Neural cell (in vitro differentiated cells): Measurements from ENCODE around the gene KCNQ2. TPM values are rescaled to one million over a fixed set of nuclear protein-coding genes. Genes with fewer than 3 reads are reported as not detected.

Experiments used
- H2AFZ ChIP-seq: fragments of 200-600, 300-800 bp; sonication (generic), shearing (Covaris generic); 2 replicates; pipeline ENCODE4 v1.6.0; 2014; ENCODE audit warnings: low read depth, mild to moderate bottlenecking, antibody characterized with exemption, low read length, moderate library complexity
- H3F3A ChIP-seq: fragments of 200-600 bp; shearing (Covaris generic); 2 replicates; pipeline ENCODE4 v1.6.1; 2016; ENCODE audit warnings: mild to moderate bottlenecking, moderate library complexity, mixed read lengths, antibody characterized with exemption, low read length; ENCODE audit not compliant: insufficient read depth, poor library complexity, severe bottlenecking
- H3K27ac ChIP-seq: fragments of 200-600, 300-800 bp; sonication (generic), shearing (Covaris generic); 2 replicates; pipeline ENCODE4 v1.5.1; 2014; ENCODE audit warnings: mild to moderate bottlenecking, low read length, moderate library complexity
- H3K27me3 ChIP-seq: fragments of 300-800, 200-600 bp; sonication (generic), shearing (Covaris generic); 2 replicates; pipeline ENCODE4 v1.6.0; 2014; ENCODE audit warnings: mild to moderate bottlenecking, low read depth, low read length, moderate library complexity; ENCODE audit not compliant: insufficient read depth
- H3K36me3 ChIP-seq: fragments of 300-800, 200-600 bp; sonication (generic), shearing (Covaris generic); 2 replicates; pipeline ENCODE4 v1.5.1; 2014; ENCODE audit warnings: mild to moderate bottlenecking, antibody characterized with exemption, low read length, moderate library complexity; ENCODE audit not compliant: insufficient read depth
- H3K4me2 ChIP-seq: fragments of 300-800, 200-600 bp; sonication (generic), shearing (Covaris generic); 2 replicates; pipeline ENCODE4 v1.6.0; 2014; ENCODE audit warnings: mild to moderate bottlenecking, low read length
- H3K4me3 ChIP-seq: fragments of 300-800, 200-600 bp; sonication (generic), shearing (Covaris generic); 2 replicates; pipeline ENCODE4 v1.5.1; 2014; ENCODE audit warnings: mild to moderate bottlenecking, low read length, moderate library complexity
- H3K79me2 ChIP-seq: fragments of 200-600 bp; shearing (Covaris generic); replicated peaks from 2 replicates; pipeline ENCODE4 v1.6.0; 2014; ENCODE audit warnings: mild to moderate bottlenecking, low read length, moderate library complexity; ENCODE audit not compliant: insufficient read depth
- H3K9ac ChIP-seq: fragments of 300-800, 200-600 bp; sonication (generic), shearing (Covaris generic); 2 replicates; pipeline ENCODE4 v1.6.1; 2016; ENCODE audit warnings: mild to moderate bottlenecking, low read length, mixed read lengths
- H3K9me2 ChIP-seq: fragments of 200-600 bp; shearing (Covaris generic); 2 replicates; pipeline ENCODE4 v1.6.1; 2016; ENCODE audit warnings: mild to moderate bottlenecking, low read length, mixed read lengths; ENCODE audit not compliant: insufficient read depth
- H3K9me3 ChIP-seq: fragments of 200-600, 300-800 bp; sonication (generic), shearing (Covaris generic); 2 replicates; pipeline ENCODE4 v1.6.1; 2016; ENCODE audit warnings: mild to moderate bottlenecking, mixed run types, low read length, moderate library complexity, mixed read lengths
- H4K20me1 ChIP-seq: fragments of 200-600 bp; shearing (Covaris generic); 2 replicates; pipeline ENCODE4 v1.6.1; 2016; ENCODE audit warnings: mild to moderate bottlenecking, mixed run types; ENCODE audit not compliant: insufficient read depth
- CTCF ChIP-seq: fragments of 450-650 bp; IDR thresholded peaks from 2 replicates; pipeline ENCODE4 v1.5.1; 2014; ENCODE audit warnings: antibody characterized with exemption, mild to moderate bottlenecking, moderate library complexity; ENCODE audit not compliant: poor library complexity, severe bottlenecking
- EP300 ChIP-seq: fragments of 450-650 bp; conservative IDR thresholded peaks from 2 replicates; pipeline ENCODE4 v1.6.1; 2014; ENCODE audit warnings: antibody characterized with exemption, mild to moderate bottlenecking, moderate library complexity; ENCODE audit not compliant: poor library complexity, severe bottlenecking
- EZH2 ChIP-seq: fragments of 200-600, 300-800 bp; shearing (Covaris generic), sonication (generic); IDR thresholded peaks from 2 replicates; pipeline ENCODE4 v1.6.1; 2014; ENCODE audit warnings: antibody characterized with exemption, low read length, borderline replicate concordance, mild to moderate bottlenecking; ENCODE audit not compliant: insufficient read depth, poor library complexity, severe bottlenecking
- MXI1 ChIP-seq: fragments of 450-650 bp; conservative IDR thresholded peaks from 2 replicates; pipeline ENCODE4 v1.6.1; 2014; ENCODE audit warnings: antibody characterized with exemption, mild to moderate bottlenecking; ENCODE audit not compliant: poor library complexity, severe bottlenecking
- POLR2AphosphoS5 ChIP-seq: IDR thresholded peaks from 2 replicates; pipeline ENCODE4 v1.6.1; 2012
- RAD21 ChIP-seq: fragments of 450-650 bp; conservative IDR thresholded peaks from 2 replicates; pipeline ENCODE4 v1.6.1; 2014; ENCODE audit warnings: antibody characterized with exemption, mild to moderate bottlenecking, moderate library complexity
- SMC3 ChIP-seq: fragments of 450-650 bp; conservative IDR thresholded peaks from 2 replicates; pipeline ENCODE4 v1.6.1; 2014; ENCODE audit warnings: antibody characterized with exemption, mild to moderate bottlenecking, moderate library complexity; ENCODE audit not compliant: poor library complexity
- TAF1 ChIP-seq: IDR thresholded peaks from 2 replicates; pipeline ENCODE4 v1.6.1; 2012; ENCODE audit warnings: low read depth
- polyA plus RNA-seq: library from polyadenylated mRNA; depleted of rRNA; stranded (reverse); fragments of >200 nt; gene quantifications from 2 replicates; pipeline ENCODE4 v1.2.3, GENCODE V29; 2014
- TF ChIP-seq, protein P1 (sequence below): IDR thresholded peaks from 2 replicates; pipeline ENCODE4 v1.6.1; 2012; ENCODE audit warnings: borderline replicate concordance

Gene KCNQ2
- polyA plus RNA-seq, 1 donor from 2014 or later, result 84.7 TPM

DNA sequence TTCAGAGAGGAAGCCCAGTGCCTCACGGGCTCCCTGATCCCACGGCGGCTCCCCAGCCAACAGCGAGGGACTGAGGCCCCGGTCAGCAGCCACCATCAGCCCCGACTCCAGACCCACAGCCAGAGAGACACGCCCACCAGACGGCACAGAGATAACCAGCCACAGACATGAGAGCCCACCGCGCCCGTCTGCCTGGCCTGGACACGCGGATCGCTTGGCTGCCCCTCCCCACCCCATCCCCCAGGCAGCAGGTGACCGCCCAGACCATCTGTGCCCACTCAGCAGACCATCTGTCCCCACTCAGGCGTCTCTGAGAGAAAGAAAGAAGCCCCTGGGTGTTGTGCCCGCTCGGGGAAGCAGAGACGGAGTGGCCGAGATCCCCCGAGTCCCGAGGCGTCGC, 55.8 kb downstream of the KCNQ2 start:
- H3K27ac ChIP-seq, result no peak overlapping the region
- no peaks in the 10 kb centered on the region for H3K79me2 ChIP-seq
- no peaks in the 10 kb centered on the region for H3K36me3 ChIP-seq
- no peak overlapping the region for H3K9ac ChIP-seq
- no peaks in the 10 kb centered on the region for H3K9me3 ChIP-seq
- no peak overlapping the region for H3K4me2 ChIP-seq
- no peaks in the 10 kb centered on the region for H4K20me1 ChIP-seq
- no peaks in the 10 kb centered on the region for H3K27me3 ChIP-seq
- H3K9me2 ChIP-seq, result no peaks in the 10 kb centered on the region
- no peak for TF ChIP-seq SMC3
- TF ChIP-seq CTCF, result no peak
- TF ChIP-seq EP300, result no peak
- no peak for TF ChIP-seq TAF1
- no peak for TF ChIP-seq EZH2
- TF ChIP-seq POLR2AphosphoS5, result no peak
- no peak for TF ChIP-seq RAD21
- TF ChIP-seq, protein P1, sequence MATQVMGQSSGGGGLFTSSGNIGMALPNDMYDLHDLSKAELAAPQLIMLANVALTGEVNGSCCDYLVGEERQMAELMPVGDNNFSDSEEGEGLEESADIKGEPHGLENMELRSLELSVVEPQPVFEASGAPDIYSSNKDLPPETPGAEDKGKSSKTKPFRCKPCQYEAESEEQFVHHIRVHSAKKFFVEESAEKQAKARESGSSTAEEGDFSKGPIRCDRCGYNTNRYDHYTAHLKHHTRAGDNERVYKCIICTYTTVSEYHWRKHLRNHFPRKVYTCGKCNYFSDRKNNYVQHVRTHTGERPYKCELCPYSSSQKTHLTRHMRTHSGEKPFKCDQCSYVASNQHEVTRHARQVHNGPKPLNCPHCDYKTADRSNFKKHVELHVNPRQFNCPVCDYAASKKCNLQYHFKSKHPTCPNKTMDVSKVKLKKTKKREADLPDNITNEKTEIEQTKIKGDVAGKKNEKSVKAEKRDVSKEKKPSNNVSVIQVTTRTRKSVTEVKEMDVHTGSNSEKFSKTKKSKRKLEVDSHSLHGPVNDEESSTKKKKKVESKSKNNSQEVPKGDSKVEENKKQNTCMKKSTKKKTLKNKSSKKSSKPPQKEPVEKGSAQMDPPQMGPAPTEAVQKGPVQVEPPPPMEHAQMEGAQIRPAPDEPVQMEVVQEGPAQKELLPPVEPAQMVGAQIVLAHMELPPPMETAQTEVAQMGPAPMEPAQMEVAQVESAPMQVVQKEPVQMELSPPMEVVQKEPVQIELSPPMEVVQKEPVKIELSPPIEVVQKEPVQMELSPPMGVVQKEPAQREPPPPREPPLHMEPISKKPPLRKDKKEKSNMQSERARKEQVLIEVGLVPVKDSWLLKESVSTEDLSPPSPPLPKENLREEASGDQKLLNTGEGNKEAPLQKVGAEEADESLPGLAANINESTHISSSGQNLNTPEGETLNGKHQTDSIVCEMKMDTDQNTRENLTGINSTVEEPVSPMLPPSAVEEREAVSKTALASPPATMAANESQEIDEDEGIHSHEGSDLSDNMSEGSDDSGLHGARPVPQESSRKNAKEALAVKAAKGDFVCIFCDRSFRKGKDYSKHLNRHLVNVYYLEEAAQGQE, result no peak
- TF ChIP-seq MXI1, result no peak
- H3K4me3 ChIP-seq, result no peak overlapping the region
- no peak overlapping the region for H2AFZ ChIP-seq
- no peaks in the 10 kb centered on the region for H3F3A ChIP-seq

DNA sequence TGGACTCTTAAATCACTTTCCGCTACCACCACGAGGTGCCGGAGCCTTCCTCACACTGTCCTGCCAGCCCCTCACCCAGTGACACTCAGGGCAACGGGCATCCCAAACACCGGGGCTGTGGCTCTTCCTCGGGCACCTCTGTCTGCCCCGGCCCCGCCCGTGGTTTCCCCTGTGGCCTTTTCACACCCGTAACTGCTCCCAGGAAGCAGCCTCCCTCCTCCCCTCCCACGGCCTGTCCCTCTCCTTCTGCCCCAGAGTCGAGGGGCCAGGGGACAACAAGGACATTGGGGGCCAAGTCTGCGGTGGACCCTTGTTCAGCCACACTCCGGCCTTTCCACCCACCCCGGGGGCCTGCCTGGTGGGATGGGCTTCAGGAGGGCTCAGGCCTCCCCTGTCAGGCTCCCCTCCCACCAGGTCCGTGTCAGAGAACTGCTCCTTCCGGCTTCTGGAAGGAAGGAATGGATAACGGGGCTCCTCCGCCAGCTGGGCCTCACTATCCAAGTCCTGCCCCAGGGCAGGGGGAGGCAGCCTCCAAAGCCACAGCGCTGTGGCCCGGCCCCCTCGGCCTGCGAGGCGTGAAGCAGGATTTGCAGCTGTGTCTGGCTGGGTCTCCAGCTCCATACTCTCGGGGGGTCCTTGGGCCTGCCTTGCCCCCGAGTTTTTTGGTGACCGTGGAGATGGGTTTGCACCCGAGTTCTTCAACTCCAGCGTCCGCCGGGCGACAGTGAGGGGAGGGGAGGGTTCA, 56.6 kb downstream of the KCNQ2 start:
- Histone ChIP-seq H2AFZ (no peak overlapping the region), H3K79me2 (no peaks in the 10 kb centered on the region), H3F3A (no peaks in the 10 kb centered on the region), H3K9me3 (no peaks in the 10 kb centered on the region), H3K4me2 (no peak overlapping the region), H3K9ac (no peak overlapping the region), H3K9me2 (no peaks in the 10 kb centered on the region), H3K27me3 (no peaks in the 10 kb centered on the region), H3K4me3 (no peak overlapping the region), H4K20me1 (no peaks in the 10 kb centered on the region), H3K36me3 (no peaks in the 10 kb centered on the region), H3K27ac (no peak overlapping the region)
- TF ChIP-seq CTCF (no peak), EZH2 (no peak), RAD21 (no peak), SMC3 (no peak), TAF1 (no peak), EP300 (no peak), MXI1 (no peak), POLR2AphosphoS5 (no peak)
- TF ChIP-seq, protein P1, result no peak
